Activated effector memory CD4-positive, alpha-beta T cell treated with anti-CD3 and anti-CD28 coated beads, Interleukin-2, amount 50 U/mL, for 16 hours (primary cell): ENCODE data around the gene WASF2.
A peak's percentile ranks its signal among the peaks of the same experiment; 100 is the strongest.
"Not testable (repeated sequence)": the region's sequence is repeated elsewhere in the genome, so short reads cannot be mapped to it uniquely, and the experiment has no call there.

Experiments
- DNase-seq: peaks from one replicate; pipeline ENCODE4 v3.0.0-alpha.2; 2020

The WASF2 gene

DNA sequence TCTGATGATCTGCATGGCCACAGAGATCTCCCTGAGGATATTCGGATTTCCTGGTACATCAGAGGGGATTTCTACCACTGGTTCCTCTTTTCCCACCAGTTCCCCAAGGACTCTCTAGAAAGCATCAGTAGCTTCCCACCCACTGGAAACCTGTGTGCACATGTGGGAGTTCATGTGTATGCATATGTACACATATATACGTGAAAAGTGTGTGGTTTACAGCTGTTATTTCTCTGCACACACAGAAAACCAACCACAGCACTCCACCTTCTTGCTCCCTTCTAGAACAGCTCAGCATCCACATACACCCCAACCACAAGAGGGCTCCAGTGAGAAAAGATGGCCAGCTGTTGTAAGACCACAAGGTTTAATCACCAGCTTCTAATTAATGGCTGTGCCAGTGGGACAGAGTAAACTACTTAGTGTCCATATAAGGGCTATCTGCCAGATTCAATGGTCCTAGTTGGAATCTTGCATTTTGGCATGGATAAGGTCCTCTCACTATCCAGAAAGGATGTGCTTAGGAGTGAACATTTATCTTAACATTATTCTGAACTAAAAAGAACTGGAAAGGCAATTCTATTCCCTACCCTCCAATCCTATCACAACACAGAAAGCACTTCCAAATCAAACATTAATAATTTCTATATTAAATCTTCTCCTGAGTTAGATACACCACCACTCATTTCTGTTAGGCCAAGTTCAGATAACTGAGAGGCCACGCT is 73.4 kb downstream of the WASF2 start:
- peak; percentile 79 for DNase-seq

DNA sequence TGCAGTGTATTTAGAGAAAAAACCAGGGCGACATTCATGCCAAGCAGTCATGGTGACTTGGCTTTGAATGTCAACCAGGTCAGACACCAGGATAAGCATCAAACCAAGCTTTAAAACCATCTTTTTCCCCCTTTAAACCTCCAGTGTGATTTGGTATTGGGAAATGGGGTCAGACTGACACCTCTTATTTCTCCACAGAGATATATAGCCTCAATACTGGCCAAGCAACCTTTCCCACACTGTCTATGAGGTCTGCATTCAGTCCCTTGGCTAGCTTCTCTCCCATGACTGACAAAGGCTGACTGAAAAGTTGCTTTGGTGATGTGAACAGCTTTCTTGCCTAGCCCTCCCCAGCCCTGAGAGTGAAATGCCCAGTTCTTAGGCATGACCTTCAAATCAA is 75.9 kb downstream of the WASF2 start:
- no peak for DNase-seq

DNA sequence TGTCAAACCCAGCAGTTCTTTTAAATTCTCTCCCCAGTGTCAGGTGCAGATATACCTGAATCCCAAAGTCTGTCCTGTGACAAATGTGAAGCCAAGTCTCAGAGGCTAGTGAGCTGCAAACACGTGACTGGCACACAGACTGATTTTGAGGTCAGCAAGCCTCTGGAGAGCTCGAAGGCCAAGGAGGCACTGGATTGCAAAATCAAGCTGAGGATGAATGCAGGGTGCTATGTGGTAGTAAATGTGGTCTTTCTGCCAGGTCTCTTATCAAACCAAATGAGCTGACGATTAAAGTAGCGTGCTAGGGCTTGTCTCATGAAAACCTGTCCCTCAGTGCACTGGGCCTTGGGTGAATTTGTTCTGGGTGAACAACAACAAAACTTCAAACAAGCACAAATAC is 77.0 kb downstream of the WASF2 start:
- no peak for DNase-seq

DNA sequence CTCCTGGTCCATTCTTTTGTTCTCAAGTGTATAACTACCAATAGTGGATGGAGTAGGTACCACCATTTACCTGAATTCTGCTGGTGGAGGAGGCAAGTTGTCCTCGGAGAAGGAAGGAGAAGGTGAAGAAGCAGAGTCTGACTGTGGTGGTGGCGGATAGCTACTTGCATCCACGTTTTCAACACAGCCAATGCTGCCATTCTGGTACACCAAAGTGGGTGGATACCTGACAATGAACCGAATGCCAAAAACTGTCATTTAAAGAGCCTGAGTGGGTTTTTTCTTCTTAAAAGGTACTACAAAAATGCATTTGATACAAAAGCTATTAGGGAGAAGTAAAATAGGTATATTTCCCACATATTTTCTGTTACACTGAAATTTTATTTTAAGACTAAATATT is 77.5 kb downstream of the WASF2 start:
- DNase-seq = no peak

DNA sequence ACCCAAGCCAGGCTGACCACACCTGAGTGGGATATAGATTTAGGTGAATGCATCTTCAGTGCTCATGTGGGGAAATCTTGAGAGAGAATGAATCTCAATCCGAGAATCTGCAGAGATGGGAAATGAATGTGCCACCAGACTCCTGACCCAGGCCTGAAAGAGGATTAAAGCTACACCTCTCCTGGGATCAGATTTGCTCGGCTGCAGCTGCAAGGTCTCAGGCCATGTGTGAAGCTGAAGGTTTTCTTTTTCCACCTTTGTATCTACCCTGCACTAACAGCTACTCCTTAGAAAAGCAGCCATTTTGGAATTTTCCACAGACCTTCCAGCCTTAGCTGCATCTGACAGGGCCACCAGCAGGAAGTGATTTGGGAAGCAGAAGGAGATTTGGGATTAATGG is 79.3 kb downstream of the WASF2 start:
- DNase-seq = no peak

DNA sequence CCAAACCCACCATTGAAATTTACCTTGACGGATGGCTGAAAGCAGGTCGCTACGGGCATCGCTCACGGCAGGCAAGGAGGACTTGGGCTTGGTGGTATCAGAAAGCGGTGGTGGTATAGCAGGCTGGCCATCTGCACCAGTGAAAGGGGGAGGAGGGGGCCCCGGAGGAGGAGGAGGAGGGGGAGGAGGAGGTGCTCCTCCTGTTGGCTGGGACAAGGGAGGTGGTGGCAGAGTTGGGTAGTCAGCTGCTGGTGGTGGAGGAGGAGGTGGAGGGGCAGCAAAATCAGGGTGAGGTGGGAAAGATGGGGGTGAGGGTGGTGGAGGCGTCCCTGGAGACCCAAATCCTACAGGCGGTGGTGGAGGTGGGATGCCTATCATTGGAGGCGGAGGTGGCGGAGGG is 80.3 kb downstream of the WASF2 start:
- no peak for DNase-seq

DNA sequence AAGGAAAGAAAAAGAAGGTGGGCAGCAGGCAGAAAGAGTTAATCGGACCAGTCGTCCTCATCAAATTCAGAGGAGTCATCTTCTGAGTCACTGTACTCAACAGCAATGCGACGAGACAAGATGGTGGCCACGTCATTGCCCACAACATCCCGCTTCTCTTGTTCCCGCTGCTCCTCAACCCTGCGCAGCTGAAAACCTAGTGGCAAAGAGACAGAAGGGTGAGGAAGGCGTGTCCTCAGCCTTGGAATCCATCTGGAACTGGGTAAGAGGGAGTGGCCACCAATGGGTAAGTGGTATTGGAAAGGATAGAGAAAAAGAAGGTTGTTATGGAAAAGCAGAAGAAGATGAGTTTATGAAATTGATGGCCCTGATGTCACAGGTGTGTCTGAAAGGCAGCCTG is 81.8 kb downstream of the WASF2 start:
- DNase-seq = no peak

DNA sequence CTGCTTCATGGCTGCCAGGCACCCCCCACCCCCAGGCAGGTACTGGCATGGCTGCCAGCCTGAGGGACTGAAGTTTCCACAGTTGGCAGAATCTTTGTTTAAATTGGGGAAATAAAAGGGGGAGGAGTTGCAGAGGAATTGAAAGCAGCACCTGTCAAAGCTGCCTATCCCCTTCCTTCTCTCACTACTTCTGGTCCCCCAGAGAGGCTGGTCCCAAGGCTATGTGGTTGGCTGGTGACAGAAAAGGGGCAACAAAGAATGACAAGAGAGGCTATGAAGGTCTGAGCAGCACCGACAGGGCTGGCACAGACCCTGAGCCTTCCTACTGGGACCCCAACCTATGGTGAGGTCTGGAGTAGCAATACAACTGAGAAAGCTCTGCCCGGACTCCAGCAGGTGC is 83.2 kb downstream of the WASF2 start:
- DNase-seq = not testable (repeated sequence)

DNA sequence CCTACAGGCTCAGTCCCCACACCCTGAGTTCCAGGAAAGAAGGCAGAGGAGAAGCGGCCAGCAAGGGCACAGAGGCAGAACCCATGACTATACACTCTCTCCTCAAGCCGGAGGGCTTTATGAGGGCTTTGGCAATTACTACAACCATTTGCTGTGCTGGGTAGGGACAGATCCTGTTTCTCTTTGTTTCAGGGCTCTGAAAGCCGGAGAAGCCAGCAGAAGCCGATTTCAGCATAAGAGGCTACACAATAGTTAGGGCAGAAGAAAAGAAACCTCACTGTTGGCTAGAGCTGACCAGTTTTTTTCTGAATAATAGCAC is 83.6 kb downstream of the WASF2 start:
- DNase-seq = no peak

DNA sequence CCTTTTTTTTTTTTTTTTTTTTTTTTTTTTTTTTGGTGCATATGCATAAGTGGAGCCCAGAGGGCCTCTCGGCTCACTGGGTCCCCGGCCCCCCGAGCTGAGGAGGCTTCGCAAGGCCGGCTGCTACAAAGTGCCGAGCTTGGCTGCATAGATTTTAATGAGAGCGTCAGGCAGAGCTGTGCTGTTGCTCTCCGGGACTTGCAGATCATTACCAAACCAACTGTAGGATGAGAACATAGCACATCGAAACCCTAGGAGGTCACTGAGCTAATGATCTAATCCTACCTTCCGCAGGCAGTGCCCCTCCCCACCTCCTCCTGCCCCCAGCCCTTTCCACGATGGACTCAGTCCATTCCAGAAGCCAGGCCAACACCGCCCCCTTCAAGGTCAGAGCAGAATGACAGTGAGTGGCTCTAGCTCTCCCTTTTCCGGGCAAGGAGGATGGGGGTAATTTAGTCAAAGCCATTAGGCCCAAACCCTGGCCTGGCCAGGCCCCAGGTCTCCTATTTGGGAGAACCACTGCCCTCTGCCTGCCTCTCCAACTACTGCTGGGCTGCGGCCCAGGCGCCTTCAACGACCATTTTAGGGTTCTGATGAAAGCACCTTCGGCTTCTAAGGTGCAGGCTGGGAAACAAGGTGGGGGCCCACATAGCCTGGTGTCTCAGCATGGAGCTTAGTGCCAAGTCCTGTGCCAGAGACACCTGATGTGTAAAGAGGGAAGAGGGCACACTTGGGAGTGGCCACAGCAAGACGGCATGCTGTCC is 84.2 kb downstream of the WASF2 start:
- DNase-seq = not testable (repeated sequence)

DNA sequence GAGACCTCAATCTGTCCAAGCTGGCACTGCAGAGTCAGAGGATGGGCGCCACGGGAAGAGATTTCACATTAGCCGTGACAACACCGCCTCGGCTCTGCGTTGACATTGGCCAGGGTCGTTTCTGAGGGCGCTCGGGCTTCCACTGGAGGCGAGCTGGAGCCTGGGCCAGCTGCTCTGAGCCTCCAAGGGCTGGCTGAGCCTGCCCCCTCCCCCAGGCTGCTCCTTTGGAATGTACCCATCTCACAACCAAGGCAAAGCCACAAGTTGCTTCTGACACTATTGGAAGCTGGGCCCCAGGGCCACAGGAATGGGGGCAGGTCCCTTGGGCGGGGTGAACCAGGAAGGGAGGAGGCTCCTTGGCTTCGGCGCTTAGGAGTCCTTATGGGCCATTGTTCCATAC is 84.9 kb downstream of the WASF2 start:
- no peak for DNase-seq

DNA sequence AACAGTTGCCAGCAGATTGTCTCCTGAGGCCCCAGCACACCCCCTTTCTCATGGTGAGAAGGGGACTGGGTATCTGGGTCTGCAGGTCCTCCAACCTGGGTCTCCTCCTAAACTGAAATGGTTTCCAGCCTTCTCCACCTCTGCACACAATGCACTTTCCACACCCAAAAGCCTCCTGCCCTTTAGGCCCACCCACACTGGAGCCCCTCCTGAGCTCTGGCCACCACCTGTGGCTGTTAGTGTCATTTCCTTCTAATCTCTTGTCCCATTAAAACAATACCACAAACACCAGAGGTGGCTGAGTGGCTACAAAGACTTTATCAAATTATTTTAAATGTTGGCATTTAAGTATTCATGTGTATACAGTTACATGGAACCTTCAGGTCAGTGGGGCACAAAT is 86.0 kb downstream of the WASF2 start:
- DNase-seq = no peak

DNA sequence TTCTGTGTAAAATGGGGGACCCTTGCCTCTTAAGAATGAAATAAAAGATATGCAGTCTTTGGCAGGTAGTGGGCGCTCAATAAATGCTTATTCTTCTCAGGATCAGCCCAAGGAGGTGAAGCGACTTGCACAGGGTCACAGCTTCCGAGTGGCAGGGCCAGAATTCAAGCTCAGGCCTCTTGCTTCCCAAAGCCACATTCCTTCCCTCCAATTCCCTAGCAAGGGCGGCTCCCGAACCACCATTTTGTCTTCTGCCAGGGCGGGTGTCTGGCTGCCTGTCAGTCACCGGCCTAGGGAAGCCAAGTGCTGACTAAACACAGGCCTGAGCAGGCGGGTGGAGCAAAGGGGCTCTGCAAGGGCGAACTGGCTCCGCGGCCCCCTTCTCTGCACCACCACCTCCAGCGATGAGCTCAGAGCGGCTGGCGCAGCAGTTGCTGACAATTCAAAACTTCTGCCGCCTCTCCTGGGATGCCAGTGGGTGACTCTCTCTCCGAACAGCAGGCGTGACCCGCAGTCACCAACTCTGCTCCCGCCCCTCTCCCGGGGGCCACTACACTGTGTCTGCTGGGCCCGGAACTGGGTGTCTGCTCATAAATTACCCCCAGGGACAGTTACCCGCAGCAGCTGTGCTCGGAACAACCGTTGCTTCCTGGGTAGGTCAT is 86.8 kb downstream of the WASF2 start:
- DNase-seq = no peak

DNA sequence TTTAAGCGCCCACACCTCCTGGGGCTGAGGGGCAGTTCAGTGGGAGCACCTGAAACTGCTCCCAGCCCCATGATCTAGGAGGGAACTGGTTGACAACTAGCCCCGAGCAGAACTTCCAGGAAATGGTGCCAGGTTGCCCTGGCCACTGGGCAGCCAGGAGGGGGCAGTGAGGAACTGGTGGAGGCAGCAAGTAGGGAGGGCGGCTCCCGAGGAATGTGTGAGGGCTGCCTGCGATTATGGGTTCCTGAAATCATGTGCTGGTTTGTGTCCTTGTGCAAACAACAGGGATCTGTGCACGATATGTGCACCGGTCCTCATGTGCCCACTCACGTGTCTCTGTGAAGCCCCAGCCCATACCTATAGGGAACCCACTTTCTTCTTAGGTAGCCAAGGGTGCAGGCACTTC is 87.6 kb downstream of the WASF2 start:
- no peak for DNase-seq

DNA sequence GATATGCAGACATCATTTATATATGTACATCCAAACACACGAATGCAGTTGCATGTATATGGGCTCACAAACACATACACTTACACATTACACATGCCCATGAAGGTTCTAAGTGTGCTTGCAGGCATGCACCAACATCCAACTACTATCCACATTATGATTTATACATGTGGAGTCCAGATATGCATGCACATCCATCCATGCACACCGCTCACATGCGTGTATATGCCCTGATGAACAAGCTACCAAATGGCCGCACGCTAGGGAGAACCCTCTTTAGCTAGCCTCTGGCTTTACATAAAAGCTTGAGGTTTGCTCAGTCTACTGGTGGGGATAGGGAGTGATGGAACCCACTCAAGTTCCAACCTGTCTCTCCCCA is 89.0 kb downstream of the WASF2 start:
- no peak for DNase-seq

DNA sequence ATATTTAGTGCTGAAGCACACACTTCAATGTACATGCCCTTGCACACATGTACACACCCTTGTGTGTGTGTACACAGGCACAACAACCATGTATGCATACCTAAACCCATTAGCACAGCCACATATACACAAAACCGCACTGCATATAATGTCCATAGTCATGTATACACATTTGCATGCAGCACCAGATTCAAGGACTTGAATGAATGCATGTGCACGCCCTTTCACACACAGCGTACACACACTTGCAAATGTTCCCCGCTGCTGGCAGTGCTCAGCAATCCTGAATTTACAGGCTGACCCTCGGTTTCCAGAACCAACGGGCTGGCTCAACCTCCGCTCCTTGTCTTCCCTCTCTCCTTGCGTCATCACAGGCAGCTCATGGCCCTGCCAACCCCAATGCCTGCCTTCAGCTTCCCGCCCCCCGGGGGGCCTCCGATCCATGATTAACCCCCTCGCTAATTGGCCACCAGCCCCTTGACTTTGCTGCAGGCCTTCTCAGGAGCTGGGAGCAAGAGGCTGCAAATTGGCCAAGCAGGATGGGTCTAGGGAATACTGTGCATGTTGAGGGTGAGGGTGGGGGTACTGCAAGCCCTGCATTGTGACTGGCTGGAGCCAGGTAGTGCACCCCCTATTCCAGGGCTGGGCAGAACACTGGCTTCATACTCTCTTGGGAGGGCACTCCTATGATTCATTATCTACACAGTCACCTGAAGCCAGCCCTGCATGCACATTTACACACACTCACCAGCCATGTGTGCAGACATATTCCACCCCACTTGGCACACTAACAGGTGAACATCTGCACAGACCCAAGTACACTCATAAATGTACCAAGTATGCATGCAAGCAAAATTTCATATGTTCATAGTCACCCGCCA is 89.6 kb downstream of the WASF2 start:
- no peak for DNase-seq

DNA sequence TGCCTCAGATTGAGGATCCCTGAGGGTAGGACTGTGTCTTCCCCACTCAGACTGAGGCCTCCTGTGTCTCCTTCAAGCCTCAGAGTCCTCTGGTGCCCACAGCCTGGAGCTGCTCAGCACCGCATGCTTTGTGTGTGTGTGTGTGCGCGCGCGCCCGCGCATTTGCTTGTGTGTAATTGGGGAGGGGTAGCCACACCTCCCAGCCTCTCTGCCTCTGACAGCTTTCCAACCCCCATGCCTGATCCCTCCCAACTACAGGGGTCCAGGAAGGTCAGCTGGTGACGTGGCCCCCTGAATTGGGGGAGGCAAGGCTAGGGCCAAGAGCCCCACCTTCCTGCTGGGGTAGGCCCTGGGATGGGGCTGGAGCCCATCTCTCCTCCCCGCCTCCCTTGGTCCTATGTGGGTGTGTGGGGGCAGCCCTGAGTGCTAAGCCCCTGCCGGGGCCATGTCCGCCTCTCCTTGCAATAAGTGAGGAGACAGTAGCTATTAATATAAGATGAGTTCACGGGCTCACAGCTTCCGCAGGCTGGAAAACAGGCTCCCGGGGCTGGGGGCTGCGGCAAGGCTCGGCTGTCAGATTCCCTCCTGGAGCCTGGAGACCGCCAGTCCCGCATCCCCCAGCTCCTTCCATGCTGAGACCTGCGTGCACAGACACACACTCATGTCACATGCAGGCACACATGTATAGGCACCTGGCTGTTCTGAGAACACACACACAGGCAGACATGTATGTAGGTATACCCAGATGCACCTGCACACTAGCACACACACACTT is 90.5 kb downstream of the WASF2 start:
- DNase-seq = no peak

DNA sequence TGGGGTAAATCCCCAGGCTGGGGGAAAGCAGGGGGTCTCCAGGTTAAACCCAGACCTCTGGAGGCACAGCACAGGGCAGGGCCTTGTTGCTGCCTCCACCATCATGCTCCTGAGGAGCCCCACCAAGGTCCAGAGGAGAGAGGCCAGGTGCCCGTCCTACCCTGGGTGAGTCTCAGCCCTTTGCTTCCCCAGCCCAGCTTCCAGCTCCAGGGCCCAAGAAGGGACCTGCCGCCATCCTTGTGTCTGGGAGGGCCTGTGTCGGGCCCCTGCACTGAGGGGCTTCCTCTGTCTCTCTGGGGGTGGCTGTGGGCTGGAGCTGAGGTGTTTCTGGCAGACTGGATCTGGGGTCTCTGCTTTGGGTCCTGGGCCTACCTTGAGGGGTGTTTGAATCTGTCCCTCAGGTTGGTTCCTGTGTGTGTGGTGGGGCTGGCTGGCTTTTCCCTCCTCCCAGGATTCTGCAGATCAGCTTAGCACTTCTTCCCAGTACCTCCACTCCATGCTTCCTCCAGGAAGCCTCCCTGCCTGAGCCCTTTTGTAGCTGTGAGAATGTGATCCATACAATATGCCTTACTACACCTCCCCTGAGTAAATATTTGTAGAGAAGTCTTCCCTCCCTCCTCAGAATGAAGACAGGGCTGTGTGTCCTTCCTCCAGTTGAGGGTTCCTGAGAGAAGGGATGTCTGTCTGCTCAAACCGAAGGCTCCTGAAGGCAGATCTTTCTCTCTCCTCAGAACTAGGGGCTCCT is 91.4 kb downstream of the WASF2 start:
- DNase-seq = no peak

DNA sequence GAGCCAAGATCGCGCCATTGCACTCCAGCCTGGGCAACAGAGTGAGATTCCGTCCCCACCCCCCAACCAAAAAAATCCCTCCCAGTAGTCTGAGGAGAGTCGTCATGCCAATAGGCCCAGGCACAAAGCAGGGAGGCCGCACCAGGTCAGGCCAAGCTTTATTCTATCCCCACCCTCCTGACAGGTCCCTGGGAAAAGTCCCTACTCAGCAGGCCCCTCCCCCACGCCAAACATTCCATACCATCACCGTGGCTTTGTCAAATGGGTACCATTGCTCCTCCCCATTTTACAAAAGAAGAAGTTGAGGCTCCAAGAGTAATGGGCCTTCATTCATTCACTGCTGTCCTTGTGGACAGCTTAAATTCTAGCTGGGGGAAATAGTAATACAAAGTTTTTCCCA is 92.2 kb downstream of the WASF2 start:
- DNase-seq = no peak

DNA sequence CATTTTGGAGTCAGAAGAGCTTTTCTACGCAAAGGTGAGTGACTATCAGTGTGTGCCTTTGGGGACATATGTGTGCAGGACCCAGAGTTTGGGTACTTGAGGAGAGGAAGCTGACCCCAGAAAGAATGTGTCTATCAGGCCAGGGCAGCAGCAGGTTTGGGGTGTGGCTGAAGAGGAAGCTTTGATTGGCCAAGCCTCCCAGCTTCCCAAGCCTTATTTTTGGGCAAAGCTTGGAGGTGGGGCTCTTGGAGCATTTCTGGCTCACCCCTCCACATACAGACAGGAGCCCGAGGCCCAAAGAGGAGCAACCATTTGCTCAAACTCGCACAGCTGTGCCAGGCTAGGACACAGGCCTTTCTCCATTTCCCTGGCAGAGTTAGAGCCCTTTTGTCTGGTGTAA is 92.9 kb downstream of the WASF2 start:
- DNase-seq = no peak

DNA sequence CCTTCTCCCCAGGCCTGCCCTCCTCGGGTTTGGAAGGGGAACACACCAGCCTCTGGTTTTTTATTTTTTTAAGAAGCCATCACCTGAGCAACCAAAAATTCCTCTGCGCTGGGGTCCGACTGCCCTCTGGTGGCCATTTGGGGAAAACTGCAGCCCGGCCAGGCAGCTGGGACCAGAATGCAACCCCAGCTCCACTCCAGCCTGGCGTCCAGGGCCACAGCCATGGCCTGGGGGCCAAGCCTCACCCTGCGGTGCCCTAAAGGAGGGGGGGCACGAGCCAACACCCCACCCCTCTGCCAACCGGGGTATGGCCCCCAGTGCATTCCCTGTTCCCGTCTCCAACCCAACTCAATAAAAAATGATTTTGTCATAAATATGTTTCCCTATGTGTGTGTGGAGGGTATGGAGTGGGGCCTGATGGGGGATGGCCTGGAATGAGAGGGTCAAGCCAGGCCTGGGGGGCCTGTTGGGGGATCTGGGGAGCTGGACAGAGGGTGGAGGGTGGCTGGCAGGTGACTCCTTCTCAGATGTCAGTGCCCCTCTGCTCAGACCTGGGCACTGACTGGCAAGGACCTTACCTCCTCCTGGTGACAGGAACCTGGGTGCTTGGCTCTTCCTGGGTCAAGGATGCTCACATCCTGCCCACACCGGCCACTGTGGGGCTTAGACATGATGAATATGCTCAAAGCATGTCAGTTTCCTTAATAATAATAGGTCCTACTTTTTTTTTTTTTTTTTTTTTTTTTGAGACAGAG is 94.3 kb downstream of the WASF2 start:
- DNase-seq = peak; percentile 92
